HG03457 (cell line): ENCODE results near the gene XKR7.

Experiments used
- ATAC-seq: cut with Tn5 transposase; IDR thresholded peaks from one replicate; pipeline ENCODE4 v1.9.1; 2021; ENCODE audit warnings: moderate number of reproducible peaks; ENCODE audit not compliant: unreplicated experiment

The XKR7 gene

DNA sequence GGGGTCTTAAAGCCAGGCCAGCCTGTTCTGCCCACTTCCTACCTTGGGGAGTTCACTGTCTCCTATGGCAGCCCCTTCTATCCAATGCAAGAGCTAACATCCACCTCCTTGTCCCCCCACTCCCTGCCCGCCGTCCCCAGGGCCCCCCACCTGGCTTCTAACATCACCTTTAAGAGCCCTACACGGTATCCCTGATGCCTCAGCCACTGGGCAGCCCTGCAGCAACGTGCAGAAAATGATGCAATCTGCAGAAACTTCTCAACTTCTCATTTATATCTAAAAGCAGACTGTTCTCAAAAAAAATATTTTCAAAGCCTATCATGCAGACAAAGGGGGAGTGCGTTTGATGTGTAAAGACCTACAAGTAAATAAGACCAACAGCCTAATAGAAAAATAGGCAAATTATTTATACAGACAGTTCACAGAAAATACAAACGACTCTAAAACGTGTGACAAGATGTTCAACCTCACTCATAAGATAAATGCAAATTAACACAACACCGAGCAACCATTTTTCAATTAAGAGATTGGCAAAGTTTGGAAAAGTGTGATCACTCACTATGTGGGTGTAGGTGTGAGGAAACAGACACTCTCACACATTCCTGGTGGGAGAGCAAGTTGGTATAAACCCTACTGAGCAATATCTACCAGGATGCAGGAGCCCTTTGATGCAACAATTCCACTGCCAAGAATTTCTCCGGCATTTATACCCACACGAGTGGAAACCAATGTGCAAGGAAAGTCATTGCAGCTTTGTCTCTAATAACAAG is 69.0 kb downstream of the XKR7 start:
- ATAC-seq = no peak

DNA sequence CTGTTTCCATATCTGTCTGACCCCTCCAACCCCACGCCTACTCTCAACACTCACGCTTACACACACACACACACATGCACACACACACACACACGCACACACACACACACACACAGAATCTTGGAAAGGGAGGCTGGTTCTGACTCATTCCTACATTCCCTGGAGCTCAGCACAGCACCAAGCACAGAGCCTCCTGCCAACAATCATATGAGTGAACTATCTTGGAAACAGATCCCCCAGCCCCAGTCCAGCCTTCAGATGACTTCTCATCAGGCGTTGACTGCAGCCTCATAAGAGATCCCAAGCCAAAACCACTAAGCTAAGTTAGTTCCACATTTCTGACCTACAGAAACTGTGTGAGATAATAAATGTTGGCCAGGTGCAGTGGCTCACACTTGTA is 70.0 kb downstream of the XKR7 start:
- no peak for ATAC-seq

DNA sequence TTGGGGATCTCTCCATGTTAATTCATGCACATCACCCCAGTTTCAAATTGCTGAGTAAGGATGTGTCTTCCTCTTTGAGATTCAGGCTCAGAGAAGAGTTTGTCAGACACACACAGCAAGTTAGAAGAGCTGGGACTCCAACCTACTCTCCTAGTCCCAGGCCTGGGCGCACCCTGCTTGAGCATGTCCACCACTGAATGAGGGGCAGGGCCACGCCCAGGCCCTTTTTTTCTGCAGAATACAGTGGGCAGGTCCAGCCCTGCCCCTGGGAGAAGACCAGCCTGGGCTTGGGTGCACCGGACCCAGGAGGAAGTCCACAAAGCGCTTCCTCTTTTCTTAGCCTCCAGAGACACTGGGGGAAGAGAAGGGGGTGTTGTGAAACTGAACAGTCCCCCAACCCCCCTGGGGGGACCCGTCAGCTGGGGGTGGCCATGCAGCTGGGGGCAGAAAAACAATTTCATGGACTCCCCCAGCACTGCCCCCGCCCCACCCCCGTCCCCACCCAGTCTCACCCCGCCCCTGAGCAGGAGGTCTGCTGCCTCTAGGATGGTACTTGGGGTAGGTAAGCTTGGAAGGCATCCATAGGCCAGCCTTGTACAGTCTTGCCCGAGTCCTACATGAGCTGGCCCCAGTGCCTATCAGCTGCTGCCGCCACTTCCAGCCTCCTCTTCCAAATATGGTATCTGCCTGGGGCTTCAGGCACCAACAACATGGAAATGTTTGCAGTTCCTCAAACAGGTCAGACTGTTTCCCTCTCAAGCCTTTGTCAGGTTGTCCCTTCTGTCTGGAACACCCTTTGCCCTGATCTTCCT is 72.4 kb downstream of the XKR7 start:
- ATAC-seq = no peak

- no peak for ATAC-seq
These were observed 78.0 kb downstream of the XKR7 start for GRCh38 chr20:32045999-32046398.

DNA sequence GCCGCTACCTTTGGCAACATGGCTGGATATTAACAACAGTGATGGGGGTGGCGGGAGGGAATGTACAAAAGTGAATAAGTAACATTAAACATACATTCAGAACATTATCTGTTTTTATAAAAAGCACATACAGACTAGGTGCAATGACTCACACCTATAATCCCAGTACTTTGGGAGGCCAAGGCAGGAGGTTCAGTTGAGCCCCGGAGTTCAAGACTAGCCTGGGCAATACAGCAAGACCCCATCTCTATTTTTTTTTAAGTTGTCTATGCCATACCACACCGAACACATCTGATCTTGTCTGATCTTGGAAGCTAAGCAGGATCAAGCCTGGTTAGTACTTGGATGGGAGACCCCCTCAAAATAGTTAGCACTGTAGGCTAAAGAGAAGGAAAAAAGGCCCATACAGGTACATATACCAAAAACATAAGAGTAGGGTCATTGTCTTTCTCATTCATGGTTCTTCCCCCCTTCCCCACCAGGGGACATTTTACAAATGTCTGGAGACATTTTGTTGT is 82.4 kb downstream of the XKR7 start:
- no peak for ATAC-seq

- no peak for ATAC-seq
These were observed 83.1 kb downstream of the XKR7 start for GRCh38 chr20:32050851-32051556.

DNA sequence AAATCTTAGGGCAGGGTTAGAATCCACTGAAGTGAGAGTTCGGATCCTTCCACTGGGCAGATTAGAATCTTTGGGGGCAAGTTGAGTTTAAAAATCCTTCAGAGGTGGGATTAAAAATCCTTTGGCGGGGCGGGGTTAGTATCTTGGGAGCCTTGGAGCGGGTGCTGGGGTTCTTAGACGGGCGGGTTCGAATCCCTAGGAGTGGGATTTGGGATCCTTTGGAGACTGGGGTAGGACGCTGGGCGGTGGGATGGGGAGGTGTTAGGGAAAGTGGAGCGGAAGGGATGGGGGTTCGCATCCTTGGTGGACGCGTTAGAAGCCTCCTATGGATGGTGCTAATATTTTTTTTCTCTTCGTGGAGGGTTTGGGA is 83.8 kb downstream of the XKR7 start:
- no peak for ATAC-seq

DNA sequence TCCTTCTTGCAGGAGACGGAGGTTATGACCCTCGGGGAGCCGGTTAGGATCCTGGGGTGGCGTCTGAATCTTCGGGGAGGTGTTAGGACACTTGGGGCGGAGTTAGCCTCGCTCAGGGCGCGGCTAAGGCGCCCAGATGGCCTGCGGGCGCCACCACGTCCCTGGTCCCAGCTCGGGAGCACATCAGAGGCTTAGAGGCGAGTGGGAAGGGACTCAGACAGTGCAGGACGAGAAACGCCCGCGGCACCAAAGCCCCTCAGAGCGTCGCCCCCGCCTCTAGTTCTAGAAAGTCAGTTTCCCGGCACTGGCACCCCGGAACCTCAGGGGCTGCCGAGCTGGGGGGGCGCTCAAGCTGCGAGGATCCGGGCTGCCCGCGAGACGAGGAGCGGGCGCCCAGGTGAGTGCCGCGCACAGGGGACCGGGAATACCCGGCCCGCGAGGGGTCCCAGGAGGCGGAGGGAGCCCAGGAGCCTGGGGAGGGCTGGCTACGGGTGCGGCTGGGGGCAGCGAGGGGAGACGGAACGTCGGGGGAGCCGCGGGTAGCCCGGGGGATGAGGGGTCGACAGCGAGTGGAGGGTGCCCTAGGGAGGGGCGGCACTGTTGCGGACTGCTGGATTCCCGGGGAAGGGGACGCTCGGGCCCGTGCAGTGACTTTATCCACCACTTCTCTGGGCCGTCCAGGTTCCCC is 84.3 kb downstream of the XKR7 start, which contains the start of gene HCK:
Gene HCK, plus strand, starts transcription at position 153 of the 688 bp plus-strand sequence.
- no peak for ATAC-seq

DNA sequence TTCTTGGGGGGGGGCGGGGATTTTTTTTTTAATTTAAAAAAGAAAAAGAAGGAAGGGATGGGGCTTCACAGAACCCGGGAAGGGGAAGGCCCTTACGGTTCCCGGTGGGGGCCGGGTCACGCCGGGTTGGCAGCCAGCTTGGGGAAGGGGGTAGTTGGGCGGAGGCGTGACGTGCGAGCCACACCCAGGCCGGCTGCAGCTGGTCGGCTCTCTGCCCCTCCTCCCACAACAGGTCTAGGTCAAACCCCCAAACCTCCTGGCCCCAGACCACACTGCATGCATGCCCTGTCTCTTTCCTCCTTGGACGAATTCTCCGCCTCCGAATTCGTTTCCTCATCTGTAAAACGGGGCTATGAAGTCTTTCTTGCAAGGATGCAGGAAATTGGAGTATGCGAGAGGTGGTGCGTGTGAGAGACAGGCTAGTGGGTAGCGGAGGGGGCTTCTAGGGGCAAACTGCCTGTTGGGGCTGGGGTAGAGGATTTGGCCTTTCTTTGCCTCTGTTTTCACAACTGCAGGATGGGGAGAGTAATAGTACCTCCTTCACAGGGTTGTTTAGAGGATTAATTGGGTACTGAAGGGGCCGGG is 84.9 kb downstream of the XKR7 start:
- ATAC-seq = no peak
